HepG2 (cell line): Measurements from ENCODE around the gene DCAF15.

Source experiments
- CREM ChIP-seq, 2 experiments: sonication (generic) in 1 of 2; formaldehyde crosslinking in 1 of 2; IDR thresholded peaks; 2 replicates each; pipeline versions ENCODE4 v1.4.0 to v1.6.1; 2016 to 2020; ENCODE audit warnings: antibody characterized with exemption in 1 of 2, mild to moderate bottlenecking in 1 of 2, missing genetic modification reagents in 1 of 2
- KMT2A ChIP-seq: sonication (generic); formaldehyde crosslinking; IDR thresholded peaks from 2 replicates; pipeline ENCODE4 v1.4.0; 2020; ENCODE audit warnings: missing genetic modification reagents
- MXI1 ChIP-seq: IDR thresholded peaks from 3 replicates; pipeline ENCODE4 v1.6.1; 2012; ENCODE audit warnings: low read depth, low read length, inconsistent platforms, borderline replicate concordance
- POLR2A ChIP-seq, 2 experiments: IDR thresholded peaks; 2 replicates each; pipeline ENCODE4 v1.6.1; 2011; ENCODE audit warnings: low read depth in 2 of 2, low read length in 2 of 2, mild to moderate bottlenecking in 1 of 2, moderate library complexity in 1 of 2; ENCODE audit not compliant: insufficient read depth in 1 of 2
- U2AF1 ChIP-seq: fragments of 200-400 bp; formaldehyde crosslinking; optimal IDR thresholded peaks from 2 replicates; pipeline ENCODE3; 2017; ENCODE audit warnings: mild to moderate bottlenecking, low read depth, low read length
- ZSCAN30 ChIP-seq: sonication (generic); formaldehyde crosslinking; IDR thresholded peaks from 2 replicates; pipeline ENCODE4 v1.5.0; 2020; ENCODE audit warnings: mild to moderate bottlenecking, missing genetic modification reagents

DNA sequence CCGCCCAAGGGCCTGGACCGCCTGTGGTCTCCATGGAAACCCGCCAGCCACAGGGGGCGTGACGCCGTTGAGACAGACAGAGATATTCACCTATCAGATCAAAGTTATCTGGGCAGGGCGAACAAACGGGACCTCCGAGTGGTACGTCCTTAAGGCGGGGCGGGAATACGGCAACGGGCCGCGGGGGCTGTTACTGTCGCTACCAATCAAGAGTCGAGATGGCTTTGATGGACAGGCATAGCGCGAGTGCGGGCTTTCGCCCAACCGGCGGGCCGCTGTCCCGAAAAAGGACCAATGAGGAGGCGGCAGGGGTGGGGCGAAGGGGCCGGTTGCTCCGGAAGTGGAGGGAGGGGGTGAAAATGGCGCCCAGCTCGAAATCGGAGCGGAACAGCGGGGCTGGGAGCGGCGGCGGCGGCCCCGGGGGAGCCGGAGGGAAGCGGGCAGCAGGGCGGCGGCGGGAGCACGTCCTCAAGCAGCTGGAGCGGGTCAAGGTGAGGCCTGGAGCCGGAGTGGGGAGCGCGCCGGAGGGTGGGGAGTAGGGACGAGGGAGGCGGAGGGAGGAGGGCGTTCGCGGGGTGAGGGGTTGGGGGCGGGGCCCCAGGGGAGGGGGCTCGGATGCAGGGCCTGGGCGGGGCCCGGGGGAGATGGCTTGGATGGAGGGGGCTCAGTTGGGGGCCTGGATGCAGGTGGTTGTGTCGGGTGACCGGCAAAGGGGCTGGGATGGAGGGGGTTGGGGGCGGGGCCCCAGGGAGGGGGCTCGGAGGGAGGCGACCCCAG lies at the start of gene DCAF15:
- TF ChIP-seq ZSCAN30 (CRISPR knock-in tag): no peak
- peak; percentile 25; the same call in 1 of the 3 replicates for TF ChIP-seq MXI1
- peak; percentile 58 to 64 for TF ChIP-seq POLR2A (IDR thresholded peaks at IDR 0.05; ENCODE audit: insufficient read depth in 1 of 2, low read depth in 2 of 2, low read length in 2 of 2)
- TF ChIP-seq CREM (IDR thresholded peaks at IDR 0.05): peak; percentile 87
- no peak for TF ChIP-seq CREM (CRISPR knock-in tag; IDR thresholded peaks at IDR 0.05)
- no peak for TF ChIP-seq U2AF1
- TF ChIP-seq KMT2A: no peak
